GM23338 (cell line): ENCODE data around the gene NGLY1. TPM values are rescaled to one million over a fixed set of nuclear protein-coding genes. Genes with fewer than 3 reads are reported as not detected.

Experiments used
- ATAC-seq: fragments of 200-7000 bp; cut with Tn5 transposase; 3 replicates; pipeline ENCODE4 v1.9.1; 2020
- DNase-seq: peaks from one replicate; pipeline ENCODE4 v3.0.0-alpha.2; 2015; ENCODE audit warnings: low spot score
- H2AFZ ChIP-seq: fragments of 200-600 bp; sonication (generic); 2 replicates; pipeline ENCODE4 v1.8.0; 2016; ENCODE audit warnings: antibody characterized with exemption, mild to moderate bottlenecking, moderate library complexity
- H3F3A ChIP-seq: fragments of 200-600 bp; sonication (generic); replicated peaks from 2 replicates; pipeline ENCODE4 v1.8.0; 2017; ENCODE audit warnings: antibody characterized with exemption, mixed run types, low read depth
- H3K27ac ChIP-seq: fragments of 200-600 bp; sonication (generic); 2 replicates; pipeline ENCODE4 v1.6.1; 2016; ENCODE audit warnings: low read depth
- H3K27me3 ChIP-seq: fragments of 200-600 bp; sonication (generic); 2 replicates; pipeline ENCODE4 v1.8.0; 2016; ENCODE audit warnings: mild to moderate bottlenecking, mixed run types, moderate library complexity; ENCODE audit not compliant: insufficient read depth
- H3K36me3 ChIP-seq: fragments of 200-600 bp; sonication (generic); 2 replicates; pipeline ENCODE4 v1.8.0; 2016; ENCODE audit warnings: mild to moderate bottlenecking; ENCODE audit not compliant: insufficient read depth
- H3K4me1 ChIP-seq: fragments of 200-600 bp; sonication (generic); 2 replicates; pipeline ENCODE4 v1.8.0; 2016; ENCODE audit warnings: mild to moderate bottlenecking, moderate library complexity; ENCODE audit not compliant: insufficient read depth
- H3K4me2 ChIP-seq: fragments of 200-600 bp; sonication (generic); 2 replicates; pipeline ENCODE4 v1.7.1; 2017; ENCODE audit warnings: mixed run types
- H3K4me3 ChIP-seq: fragments of 200-600 bp; sonication (generic); 2 replicates; pipeline ENCODE4 v1.6.1; 2016; ENCODE audit warnings: mixed run types
- H3K79me2 ChIP-seq: fragments of 200-600 bp; sonication (generic); replicated peaks from 2 replicates; pipeline ENCODE4 v1.8.0; 2017; ENCODE audit warnings: mild to moderate bottlenecking; ENCODE audit not compliant: insufficient read depth
- H3K9me2 ChIP-seq: fragments of 200-600 bp; sonication (generic); 2 replicates; pipeline ENCODE4 v1.8.0; 2017; ENCODE audit not compliant: insufficient read depth
- H4K20me1 ChIP-seq: fragments of 200-600 bp; sonication (generic); replicated peaks from 2 replicates; pipeline ENCODE4 v1.8.0; 2017; ENCODE audit warnings: mild to moderate bottlenecking; ENCODE audit not compliant: insufficient read depth
- H3K27ac Mint-ChIP-seq: 2 replicates; pipeline ENCODE4 v1.8.0; 2020; ENCODE audit warnings: inconsistent platforms, mild to moderate bottlenecking, moderate library complexity, mixed read lengths
- H3K27me3 Mint-ChIP-seq: 3 replicates; pipeline ENCODE4 v1.8.0; 2022; ENCODE audit warnings: low read depth, mild to moderate bottlenecking, moderate library complexity, mixed read lengths, inconsistent platforms; ENCODE audit not compliant: insufficient read depth, poor library complexity
- H3K36me3 Mint-ChIP-seq: 3 replicates; pipeline ENCODE4 v1.8.0; 2021; ENCODE audit warnings: low read depth, mild to moderate bottlenecking, inconsistent platforms, moderate library complexity, mixed read lengths
- H3K4me1 Mint-ChIP-seq: 3 replicates; pipeline ENCODE4 v1.8.0; 2020; ENCODE audit warnings: mild to moderate bottlenecking, inconsistent platforms, mixed read lengths
- H3K4me3 Mint-ChIP-seq: 3 replicates; pipeline ENCODE4 v1.8.0; 2021; ENCODE audit warnings: moderate library complexity, mild to moderate bottlenecking, inconsistent platforms, mixed read lengths
- H3K9me3 Mint-ChIP-seq: 3 replicates; pipeline ENCODE4 v1.8.0; 2020; ENCODE audit warnings: moderate library complexity, mild to moderate bottlenecking, inconsistent platforms, mixed read lengths
- CREB1 ChIP-seq: fragments of 250-450 bp; sonication (Bioruptor Pico); IDR thresholded peaks from 2 replicates; pipeline ENCODE4 v1.5.0; 2020; ENCODE audit warnings: low read depth, mild to moderate bottlenecking, moderate library complexity
- CTCF ChIP-seq, 2 experiments: fragments of 200-600 bp in 1 of 2; sonication (generic) in 1 of 2; conservative IDR thresholded peaks; 2 replicates each; pipeline versions ENCODE4 v1.5.1 to v1.6.1; 2016 to 2017; ENCODE audit warnings: antibody characterized with exemption in 2 of 2, low read depth in 2 of 2, mild to moderate bottlenecking in 2 of 2, moderate library complexity in 1 of 2
- ETS1 ChIP-seq: IDR thresholded peaks from 2 replicates; pipeline ENCODE4 v1.6.1; 2016; ENCODE audit warnings: antibody characterized with exemption
- EZH2 ChIP-seq: fragments of 200-600 bp; sonication (generic); IDR thresholded peaks from one replicate; pipeline ENCODE4 v1.8.0; 2017; ENCODE audit warnings: antibody characterized with exemption, mild to moderate bottlenecking, low read depth; ENCODE audit not compliant: unreplicated experiment
- EZH2phosphoT487 ChIP-seq: fragments of 200-600 bp; sonication (generic); IDR thresholded peaks from one replicate; pipeline ENCODE4 v1.8.1; 2018; ENCODE audit warnings: antibody characterized with exemption; ENCODE audit not compliant: unreplicated experiment
- JUNB ChIP-seq: IDR thresholded peaks from one replicate; pipeline ENCODE4 v1.6.1; 2016; ENCODE audit warnings: antibody characterized with exemption; ENCODE audit not compliant: unreplicated experiment
- NANOG ChIP-seq: IDR thresholded peaks from 2 replicates; pipeline ENCODE4 v1.6.1; 2016; ENCODE audit warnings: antibody characterized with exemption, borderline replicate concordance
- POLR2AphosphoS5 ChIP-seq: IDR thresholded peaks from 2 replicates; pipeline ENCODE4 v1.6.1; 2016; ENCODE audit warnings: antibody characterized with exemption, low read depth
- REST ChIP-seq: IDR thresholded peaks from one replicate; pipeline ENCODE4 v1.6.1; 2018; ENCODE audit warnings: antibody characterized with exemption; ENCODE audit not compliant: unreplicated experiment
- STAT1 ChIP-seq: IDR thresholded peaks from one replicate; pipeline ENCODE4 v1.6.1; 2016; ENCODE audit warnings: antibody characterized with exemption; ENCODE audit not compliant: unreplicated experiment
- ZNF114 ChIP-seq: fragments of 250-450 bp; sonication (Bioruptor Pico); IDR thresholded peaks from 2 replicates; pipeline ENCODE4 v1.5.0; 2020; ENCODE audit warnings: mild to moderate bottlenecking, moderate library complexity
- ZNF331 ChIP-seq: fragments of 250-450 bp; sonication (Bioruptor Pico); IDR thresholded peaks from 2 replicates; pipeline ENCODE4 v1.5.0; 2020; ENCODE audit warnings: low read depth, mild to moderate bottlenecking, moderate library complexity
- ZNF462 ChIP-seq: fragments of 250-450 bp; sonication (Bioruptor Pico); IDR thresholded peaks from 2 replicates; pipeline ENCODE4 v1.5.0; 2020; ENCODE audit warnings: mild to moderate bottlenecking, moderate library complexity
- polyA plus RNA-seq: library from polyadenylated mRNA; unstranded; fragments of >200 nt; fragmentation: Nextera tagmentation; extraction: Ambion mirVana; gene quantifications from 2 replicates; pipeline ENCODE4 v1.2.1, GENCODE V29; 2016
- total RNA-seq: library from RNA; depleted of rRNA; stranded (reverse); fragments of >200 nt; shearing (Covaris generic); gene quantifications from 2 replicates; pipeline ENCODE4 v1.2.3, GENCODE V29; 2014

Gene NGLY1
- total and polyA plus RNA-seq, 2 experiments from 2014 or later = 20.4 to 43.5 TPM

- Histone ChIP-seq H3K4me3 (no peak overlapping the region), H3K4me1 (peaks cover 10% of the 10 kb centered on the region; the same call in 1 of the 2 replicates), H3K27ac (no peak overlapping the region), H3K9me2 (no peaks in the 10 kb centered on the region), H2AFZ (no peak overlapping the region), H3K79me2 (no peaks in the 10 kb centered on the region), H3F3A (no peaks in the 10 kb centered on the region), H3K4me2 (no peak overlapping the region), H3K36me3 (no peaks in the 10 kb centered on the region), H3K27me3 (no peaks in the 10 kb centered on the region), H4K20me1 (no peaks in the 10 kb centered on the region)
- peaks cover 5% of the 10 kb centered on the region; the same call in 1 of the 3 replicates for H3K36me3 Mint-ChIP-seq
- ATAC-seq = no peak
- H3K27me3 Mint-ChIP-seq = no peaks in the 10 kb centered on the region
- H3K27ac Mint-ChIP-seq = no peak overlapping the region
- no peak for DNase-seq
- H3K4me3 Mint-ChIP-seq = no peak overlapping the region
- H3K4me1 Mint-ChIP-seq = no peaks in the 10 kb centered on the region
- TF ChIP-seq POLR2AphosphoS5 (no peak), REST (no peak), EZH2phosphoT487 (no peak), ZNF114 (CRISPR knock-in tag) (no peak), JUNB (no peak), STAT1 (no peak), NANOG (no peak), ZNF331 (no peak), CTCF (conservative IDR thresholded peaks at IDR 0.05; ENCODE audit: low read depth in 2 of 2) (no peak), ZNF462 (no peak), EZH2 (no peak), ETS1 (no peak), CREB1 (CRISPR knock-in tag) (no peak)
- H3K9me3 Mint-ChIP-seq = peaks cover 8% of the 10 kb centered on the region
Observed at GRCh38 chr3:25674670-25675069, 108.6 kb downstream of the NGLY1 start.
